Motor neuron (in vitro differentiated cells): Measurements from ENCODE around the gene SAP25. TPM values are rescaled to one million over a fixed set of nuclear protein-coding genes. Genes with fewer than 3 reads are reported as not detected.
"Not testable (repeated sequence)": the region's sequence is repeated elsewhere in the genome, so short reads cannot be mapped to it uniquely, and the experiment has no call there.

Experiments used
- ATAC-seq, 8 experiments: fragments of 200-7000 bp; cut with Tn5 transposase; replicated peaks in 6 of 8; 2 replicates each; pipeline ENCODE4 v1.8.0; 2021; ENCODE audit warnings: mild to moderate bottlenecking in 8 of 8, moderate library complexity in 8 of 8
- H3K27ac ChIP-seq, 2 donors: fragments of 250-450 bp; sonication (Bioruptor Pico); 2 replicates each; pipeline ENCODE4 v1.9.0; 2021; ENCODE audit warnings: antibody characterized with exemption in 2 of 2, mild to moderate bottlenecking in 2 of 2, moderate library complexity in 1 of 2
- H3K4me1 ChIP-seq, 2 donors: fragments of 250-450 bp; sonication (Bioruptor Pico); replicated peaks in 1 of 2; 2 replicates each; pipeline ENCODE4 v1.6.1; 2021; ENCODE audit warnings: antibody characterized with exemption in 2 of 2, mild to moderate bottlenecking in 2 of 2, moderate library complexity in 1 of 2
- H3K4me3 ChIP-seq, 5 donors: fragments of 250-450 bp; sonication (Bioruptor Pico); 2 replicates each; pipeline ENCODE4 v1.9.0; 2021; ENCODE audit warnings: antibody characterized with exemption in 5 of 5, mild to moderate bottlenecking in 5 of 5, moderate library complexity in 4 of 5
- WGBS, 10 experiments: fragments of 450-650 bp; shearing (Covaris generic); methylation state at CpG; one replicate each; pipeline ENCODE4 v1.0.0; 2022; 5-methylcytosine and 5-hydroxymethylcytosine counted together
- in situ Hi-C, 9 experiments: fragments of 400-800 bp; cut with MboI; loops; one replicate each; pipeline ENCODE4 v1.15.0; 2021; ENCODE audit warnings: low sequenced_read_pairs in 9 of 9, low pct_unique_long_range_greater_than_20kb in 2 of 9; ENCODE audit not compliant: unreplicated experiment in 9 of 9
- total RNA-seq, 8 experiments: library from RNA; unstranded; fragments of 300-600 nt; gene quantifications; 2 replicates each; pipeline versions ENCODE4 v1.2.3 to v1.2.4, GENCODE V29; 2022

Gene SAP25
- total RNA-seq, 8 experiments from 2014 or later, result 0.43 to 2.8 (median 1.0) TPM; not detected in 1

DNA sequence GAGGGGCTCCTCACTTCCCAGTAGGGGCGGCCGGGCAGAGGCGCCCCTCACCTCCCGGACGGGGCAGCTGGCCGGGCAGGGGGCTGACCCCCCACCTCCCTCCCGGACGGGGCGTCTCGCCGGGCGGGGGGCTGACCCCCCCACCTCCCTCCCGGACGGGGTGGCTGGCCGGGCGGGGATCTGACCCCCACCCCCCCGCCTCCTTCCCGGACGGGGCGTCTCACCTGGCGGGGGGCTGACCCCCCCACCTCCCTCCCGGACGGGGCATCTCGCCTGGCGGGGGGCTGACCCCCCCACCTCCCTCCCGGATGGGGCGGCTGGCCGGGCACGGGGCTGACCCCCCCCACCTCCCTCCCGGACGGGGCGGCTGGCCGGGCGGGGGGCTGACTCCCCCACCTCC is 50.5 kb downstream of the SAP25 start:
- not testable (repeated sequence) for ATAC-seq

More for the DNA sequence above, 50.5 kb downstream of the SAP25 start:
- WGBS, 10 experiments, result no CpG with 5 or more reads among the region's 34 CpGs
- H3K27ac ChIP-seq, H3K4me3 ChIP-seq, H3K4me1 ChIP-seq, in situ Hi-C loops: not testable (repeated sequence)

Other genes starting within 250 kb of the SAP25 start
- gene PILRB, start 215.8 kb downstream of the SAP25 start, total RNA-seq, result 100 to 1,000 TPM in 1 of 8 experiments, 10 to 100 TPM in 7; 10.6 to 107 (median 19.6) TPM
- gene PILRA, start 200.4 kb downstream of the SAP25 start, total RNA-seq, result 1 to 10 TPM in 7 of 8 experiments, under 1 TPM in 1; 0.88 to 9.4 (median 3.0) TPM
- gene ZCWPW1, start 145.2 kb downstream of the SAP25 start, total RNA-seq, result 10 to 100 TPM in 1 of 8 experiments, 1 to 10 TPM in 7; 2.2 to 12.3 (median 3.5) TPM
- 10 to 100 TPM; 11.5 to 54.3 (median 29.1) TPM for gene MEPCE, start 144.1 kb downstream of the SAP25 start, total RNA-seq
- gene PPP1R35, start 137.4 kb downstream of the SAP25 start, total RNA-seq, result 10 to 100 TPM; 11.5 to 38.3 (median 20.2) TPM
- 1 to 10 TPM in 2 of 8 experiments, under 1 TPM in 5, not detected in 1; 0.38 to 2.7 (median 0.81) TPM for gene SPACDR, start 109.6 kb downstream of the SAP25 start, total RNA-seq
- 10 to 100 TPM in 7 of 8 experiments, 1 to 10 TPM in 1; 9.9 to 44.4 (median 22.0) TPM for gene TSC22D4, start 94.7 kb downstream of the SAP25 start, total RNA-seq
- 10 to 100 TPM in 5 of 8 experiments, 1 to 10 TPM in 1, under 1 TPM in 2; 0.81 to 30.0 (median 14.4) TPM for gene NYAP1, start 90.0 kb downstream of the SAP25 start, total RNA-seq
- gene AGFG2, start 34.7 kb downstream of the SAP25 start, total RNA-seq, result 10 to 100 TPM in 4 of 8 experiments, 1 to 10 TPM in 4; 2.7 to 22.3 (median 7.5) TPM
- 10 to 100 TPM in 5 of 8 experiments, 1 to 10 TPM in 3; 9.1 to 24.3 (median 18.6) TPM for gene LRCH4, start 12.2 kb upstream of the SAP25 start, total RNA-seq
- 1 to 10 TPM in 3 of 8 experiments, under 1 TPM in 5; 0.25 to 1.9 (median 0.75) TPM for gene FBXO24, start 12.4 kb upstream of the SAP25 start, total RNA-seq
- gene PCOLCE, start 28.5 kb upstream of the SAP25 start, total RNA-seq, result 100 to 1,000 TPM in 4 of 8 experiments, 10 to 100 TPM in 1, 1 to 10 TPM in 3; 3.0 to 369 (median 86.9) TPM
- 10 to 100 TPM in 7 of 8 experiments, 1 to 10 TPM in 1; 9.5 to 20.5 (median 15.2) TPM for gene MOSPD3, start 38.6 kb upstream of the SAP25 start, total RNA-seq
- 1 to 10 TPM in 6 of 8 experiments, under 1 TPM in 2; 0.54 to 3.9 (median 2.5) TPM for gene TFR2, start 67.7 kb upstream of the SAP25 start, total RNA-seq
- gene ACTL6B, start 82.5 kb upstream of the SAP25 start, total RNA-seq, result 10 to 100 TPM in 5 of 8 experiments, not detected in 3; 29.4 to 51.9 (median 38.1) TPM
- 100 to 1,000 TPM; 141 to 235 (median 188) TPM for gene GNB2, start 99.8 kb upstream of the SAP25 start, total RNA-seq
- 10 to 100 TPM; 10.6 to 40.7 (median 19.1) TPM for gene GIGYF1, start 120.3 kb upstream of the SAP25 start, total RNA-seq
- 10 to 100 TPM; 32.0 to 59.6 (median 38.6) TPM for gene POP7, start 132.2 kb upstream of the SAP25 start, total RNA-seq
- gene EPO, start 146.6 kb upstream of the SAP25 start, total RNA-seq, result under 1 TPM in 1 of 8 experiments, not detected in 7; 0.11 TPM
- gene ZAN, start 159.7 kb upstream of the SAP25 start, total RNA-seq, result under 1 TPM in 6 of 8 experiments, not detected in 2; 0.04 to 0.24 (median 0.14) TPM